ENCODE results near the gene PREX1.

Gene PREX1

DNA sequence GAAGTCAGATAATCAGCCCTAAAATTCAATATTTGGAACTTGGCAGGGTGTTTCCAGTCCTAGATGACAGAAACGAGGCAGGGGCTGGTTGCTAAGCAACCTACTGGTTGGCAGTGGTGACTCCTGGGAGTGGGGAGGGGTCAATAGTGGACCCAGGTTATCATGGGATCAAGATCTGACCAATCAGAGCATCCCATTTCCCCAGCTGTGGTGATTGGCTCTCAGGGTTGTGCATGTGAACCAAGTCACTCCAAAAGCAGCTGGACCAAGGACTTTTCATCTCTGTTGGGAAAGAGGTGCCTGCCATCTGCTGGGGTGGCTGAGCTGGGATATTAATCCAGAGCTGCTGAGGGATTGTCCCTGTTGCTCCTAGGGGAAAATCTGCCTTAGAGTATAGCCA is 253.4 kb downstream of the PREX1 start:
- DNase-seq = no peak
- peaks cover 0 to 29% of the 10 kb centered on the region in 2 donors for H3K27me3 ChIP-seq
- no peaks in the 10 kb centered on the region for H3K9me3 ChIP-seq
- H3K27ac ChIP-seq = no peak overlapping the region
- H3K36me3 ChIP-seq = no peaks in the 10 kb centered on the region
- TF ChIP-seq, protein P1, sequence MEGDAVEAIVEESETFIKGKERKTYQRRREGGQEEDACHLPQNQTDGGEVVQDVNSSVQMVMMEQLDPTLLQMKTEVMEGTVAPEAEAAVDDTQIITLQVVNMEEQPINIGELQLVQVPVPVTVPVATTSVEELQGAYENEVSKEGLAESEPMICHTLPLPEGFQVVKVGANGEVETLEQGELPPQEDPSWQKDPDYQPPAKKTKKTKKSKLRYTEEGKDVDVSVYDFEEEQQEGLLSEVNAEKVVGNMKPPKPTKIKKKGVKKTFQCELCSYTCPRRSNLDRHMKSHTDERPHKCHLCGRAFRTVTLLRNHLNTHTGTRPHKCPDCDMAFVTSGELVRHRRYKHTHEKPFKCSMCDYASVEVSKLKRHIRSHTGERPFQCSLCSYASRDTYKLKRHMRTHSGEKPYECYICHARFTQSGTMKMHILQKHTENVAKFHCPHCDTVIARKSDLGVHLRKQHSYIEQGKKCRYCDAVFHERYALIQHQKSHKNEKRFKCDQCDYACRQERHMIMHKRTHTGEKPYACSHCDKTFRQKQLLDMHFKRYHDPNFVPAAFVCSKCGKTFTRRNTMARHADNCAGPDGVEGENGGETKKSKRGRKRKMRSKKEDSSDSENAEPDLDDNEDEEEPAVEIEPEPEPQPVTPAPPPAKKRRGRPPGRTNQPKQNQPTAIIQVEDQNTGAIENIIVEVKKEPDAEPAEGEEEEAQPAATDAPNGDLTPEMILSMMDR (IDR thresholded peaks at IDR 0.05) = no peak
- no peak overlapping the region for H3K4me3 ChIP-seq
- intact Hi-C loops (cut with DNase I; ENCODE audit: low total_unique reads) = no loop called here
- no peaks in the 10 kb centered on the region for H3K4me1 ChIP-seq
